HG02763 (cell line): ENCODE data around the gene STAT1.
"Not testable (repeated sequence)": the region's sequence is repeated elsewhere in the genome, so short reads cannot be mapped to it uniquely, and the experiment has no call there.

Source experiments
- ATAC-seq: cut with Tn5 transposase; IDR thresholded peaks from one replicate; pipeline ENCODE4 v1.9.1; 2021; ENCODE audit warnings: mild to moderate bottlenecking, moderate library complexity; ENCODE audit not compliant: unreplicated experiment

Gene STAT1

GRCh38 chr2:191009541-191010374 lies 4.2 kb downstream of the STAT1 start:
- no peak for ATAC-seq

- ATAC-seq, result no peak
Measured at GRCh38 chr2:191008286-191008685, 5.7 kb downstream of the STAT1 start.

- ATAC-seq, result no peak
Measured at GRCh38 chr2:191006997-191007783, 6.8 kb downstream of the STAT1 start.

GRCh38 chr2:191006297-191006696 lies 7.7 kb downstream of the STAT1 start:
- no peak for ATAC-seq

- ATAC-seq, result no peak
Measured at GRCh38 chr2:191003405-191004309, 10.3 kb downstream of the STAT1 start.

- ATAC-seq, result no peak
Measured at GRCh38 chr2:191001624-191002023, 12.3 kb downstream of the STAT1 start.

- ATAC-seq, result no peak
Measured at GRCh38 chr2:191001032-191001431, 12.9 kb downstream of the STAT1 start.

GRCh38 chr2:190999949-191000665 lies 13.9 kb downstream of the STAT1 start:
- ATAC-seq, result no peak

- ATAC-seq, result no peak
Measured at GRCh38 chr2:190999058-190999457, 14.9 kb downstream of the STAT1 start.

- ATAC-seq, result no peak
Measured at GRCh38 chr2:190997526-190998113, 16.4 kb downstream of the STAT1 start.

GRCh38 chr2:190996947-190997346 lies 17.0 kb downstream of the STAT1 start:
- ATAC-seq, result no peak

GRCh38 chr2:190996338-190996946 lies 17.5 kb downstream of the STAT1 start:
- no peak for ATAC-seq

GRCh38 chr2:190995315-190995714 lies 18.7 kb downstream of the STAT1 start:
- ATAC-seq, result not testable (repeated sequence)

- no peak for ATAC-seq
Measured at GRCh38 chr2:190994148-190994547, 19.8 kb downstream of the STAT1 start.

GRCh38 chr2:190993292-190993643 lies 20.7 kb downstream of the STAT1 start:
- no peak for ATAC-seq

- no peak for ATAC-seq
Measured at GRCh38 chr2:190990132-190990531, 23.8 kb downstream of the STAT1 start.

- ATAC-seq, result no peak
Measured at GRCh38 chr2:190988910-190989309, 25.1 kb downstream of the STAT1 start.

GRCh38 chr2:190987938-190988337 lies 26.0 kb downstream of the STAT1 start:
- ATAC-seq, result no peak

- ATAC-seq, result no peak
Measured at GRCh38 chr2:190987116-190987515, 26.9 kb downstream of the STAT1 start.
